Heart left ventricle (tissue), 13 donors: ENCODE measurements around the gene CADPS2.

ENCODE experiments used
- CTCF ChIP-seq, 12 donors: fragments of 200-600 bp; sonication (generic) in 4 of 12; IDR thresholded peaks; one replicate each; pipeline versions ENCODE4 v1.5.0 to v1.8.0; 2018 to 2022; ENCODE audit warnings: antibody characterized with exemption in 12 of 12, mild to moderate bottlenecking in 5 of 12
- POLR2A ChIP-seq, 2 donors: fragments of 450-650 bp; IDR thresholded peaks; one replicate each; pipeline ENCODE4 v1.6.1; 2017; ENCODE audit warnings: antibody characterized with exemption in 2 of 2, mild to moderate bottlenecking in 2 of 2, moderate library complexity in 2 of 2
- donor health status: ischemic (EF 13 %, LVEDD 7.1; RV severe dilation, severe dysfunction).
- donor health status: DM: no; HTN: yes; CAD: no.
- donor health status: DM: no; HTN: no; CAD: no.
- donor health status: ischemic (EF 25% LVEDD 6.9; RV normal size, moderate dysfunction).
- donor health status: ischemic (EF 25% LVEDD 5.7; RV mildly dilated, moderate dysfunction).
- donor health status: ischemic (EF 35%, LVEDD 5.7; RV mildly dilated, moderate dysfunction).
- donor health status: nonischemic (EF 11% LVEDD 7.7; RV severe dilation, severe dysfunction).
- donor health status: DM: yes; HTN: yes; CAD: no.
- donor health status: PGD.
- donor health status: ischemic (EF 29% LVEDD 5.4; RV normal size, mild dysfunction).
- donor health status: nonischemic (EF 23%, LVEDD 6.1; RV moderate dilation, normal function).

GRCh38 chr7:122709930-122710646 is 176.2 kb downstream of the CADPS2 start:
- TF ChIP-seq POLR2A (IDR thresholded peaks at IDR 0.05), result no peak
- no peak for TF ChIP-seq CTCF (IDR thresholded peaks at IDR 0.05)
